Keratinocyte (primary cell): Measurements from ENCODE around the gene SLC40A1.

Experiments used
- CTCF ChIP-seq, 3 experiments: IDR thresholded peaks in 1 of 3; conservative IDR thresholded peaks in 1 of 3; optimal IDR thresholded peaks in 1 of 3; 2 replicates in 2 of 3; 3 replicates in 1 of 3; pipeline versions ENCODE3 to v1.5.1; 2011; ENCODE audit warnings: low read length in 3 of 3, mild to moderate bottlenecking in 3 of 3, moderate library complexity in 2 of 3, control low read depth in 1 of 3, inconsistent platforms in 1 of 3; ENCODE audit not compliant: insufficient read depth in 2 of 3; ENCODE audit errors: extremely low read depth in 1 of 3
- EZH2 ChIP-seq: IDR thresholded peaks from one replicate; pipeline ENCODE4 v1.6.1; 2012; ENCODE audit warnings: inconsistent platforms, mild to moderate bottlenecking, low read length, moderate library complexity

DNA sequence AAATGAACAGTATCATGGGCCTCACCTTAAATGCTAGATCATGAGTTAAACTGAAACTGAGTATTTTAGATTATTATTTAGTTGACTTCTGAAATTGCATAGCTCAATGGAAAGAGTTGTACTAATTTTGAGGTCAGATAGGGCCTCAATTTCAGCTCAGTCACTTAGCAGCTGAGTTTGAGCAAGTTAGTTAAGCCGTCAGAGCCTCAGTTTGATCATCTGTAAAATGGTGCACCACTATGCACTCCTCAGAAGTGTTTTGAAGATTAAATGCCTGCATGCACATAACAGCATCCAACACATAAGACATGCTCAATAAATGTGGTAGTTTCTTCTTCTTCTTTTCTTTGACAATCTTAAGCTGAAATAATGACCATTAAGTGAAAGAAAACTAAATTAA lies 42.5 kb upstream of the SLC40A1 start:
- TF ChIP-seq CTCF (optimal IDR thresholded peaks at IDR 0.05 in 1 of 3, IDR thresholded peaks at IDR 0.05 in 1 of 3, conservative IDR thresholded peaks at IDR 0.05 in 1 of 3; ENCODE audit: extremely low read depth in 1 of 3, insufficient read depth in 2 of 3, low read length in 3 of 3), result no peak
- TF ChIP-seq EZH2, result no peak
